ENCODE measurements around the gene ANO10. TPM values are rescaled to one million over a fixed set of nuclear protein-coding genes. Genes with fewer than 3 reads are reported as not detected.
A peak's percentile ranks its signal among the peaks of the same experiment; 100 is the strongest.

Gene ANO10
- total RNA-seq, 4 donors from 2014 or later = 32.8 to 111 (median 54.3) TPM

- no peaks in the 10 kb centered on the region for H3K27me3 ChIP-seq
- DNase-seq = peak in 1 of 2 donors; percentile 20
- H3K36me3 ChIP-seq = no peaks in the 10 kb centered on the region
- intact Hi-C loops (cut with DNase I; ENCODE audit: low total_unique reads) = no loop called here
- H3K4me3 ChIP-seq = no peak overlapping the region
- H3K9me3 ChIP-seq = no peaks in the 10 kb centered on the region
- TF ChIP-seq POLR2A (IDR thresholded peaks at IDR 0.05) (no peak), CTCF (IDR thresholded peaks at IDR 0.05) (no peak)
- H3K27ac ChIP-seq = peak overlapping the region in 1 of 2 donors; percentile 18
- H3K4me1 ChIP-seq = peaks cover 0 to 6% of the 10 kb centered on the region in 2 donors
Measured at GRCh38 chr3:43418601-43419272, 203.1 kb downstream of the ANO10 start.

- TF ChIP-seq POLR2A (IDR thresholded peaks at IDR 0.05) = no peak
- TF ChIP-seq CTCF (IDR thresholded peaks at IDR 0.05) = no peak
- no peak overlapping the region for H3K4me3 ChIP-seq
- H3K27ac ChIP-seq = no peak overlapping the region
- no peaks in the 10 kb centered on the region for H3K4me1 ChIP-seq
- intact Hi-C loops (cut with DNase I; ENCODE audit: low total_unique reads) = no loop called here
- no peaks in the 10 kb centered on the region for H3K36me3 ChIP-seq
- no peaks in the 10 kb centered on the region for H3K9me3 ChIP-seq
- no peaks in the 10 kb centered on the region for H3K27me3 ChIP-seq
- no peak for DNase-seq
Measured at GRCh38 chr3:43417133-43417532, 204.7 kb downstream of the ANO10 start.

GRCh38 chr3:43415088-43415487 is 206.7 kb downstream of the ANO10 start:
- Histone ChIP-seq H3K36me3 (no peaks in the 10 kb centered on the region), H3K27ac (no peak overlapping the region), H3K4me1 (no peaks in the 10 kb centered on the region), H3K27me3 (no peaks in the 10 kb centered on the region), H3K9me3 (no peaks in the 10 kb centered on the region), H3K4me3 (no peak overlapping the region)
- TF ChIP-seq POLR2A (IDR thresholded peaks at IDR 0.05) (no peak), CTCF (IDR thresholded peaks at IDR 0.05) (no peak)
- DNase-seq = no peak
- intact Hi-C loops (cut with DNase I; ENCODE audit: low total_unique reads) = no loop called here

GRCh38 chr3:43413676-43414368 is 208.0 kb downstream of the ANO10 start:
- H3K4me1 ChIP-seq = no peaks in the 10 kb centered on the region
- H3K4me3 ChIP-seq = no peak overlapping the region
- H3K27me3 ChIP-seq = no peaks in the 10 kb centered on the region
- no peak for DNase-seq
- H3K36me3 ChIP-seq = no peaks in the 10 kb centered on the region
- TF ChIP-seq CTCF (IDR thresholded peaks at IDR 0.05) = no peak
- no peak for TF ChIP-seq POLR2A (IDR thresholded peaks at IDR 0.05)
- no peak overlapping the region for H3K27ac ChIP-seq
- no peaks in the 10 kb centered on the region for H3K9me3 ChIP-seq
- intact Hi-C loops (cut with DNase I; ENCODE audit: low total_unique reads) = no loop called here

- H3K4me3 ChIP-seq = no peak overlapping the region
- intact Hi-C loops (cut with DNase I; ENCODE audit: low total_unique reads) = no loop called here
- TF ChIP-seq CTCF (IDR thresholded peaks at IDR 0.05) = no peak
- TF ChIP-seq POLR2A (IDR thresholded peaks at IDR 0.05) = no peak
- H3K36me3 ChIP-seq = no peaks in the 10 kb centered on the region
- H3K9me3 ChIP-seq = no peaks in the 10 kb centered on the region
- no peaks in the 10 kb centered on the region for H3K4me1 ChIP-seq
- H3K27me3 ChIP-seq = no peaks in the 10 kb centered on the region
- H3K27ac ChIP-seq = no peak overlapping the region
- DNase-seq = no peak
Measured at GRCh38 chr3:43411429-43411828, 210.4 kb downstream of the ANO10 start.

Measured in uterus (tissue), 4 donors.